ENCODE data around the gene KLK14. TPM values are rescaled to one million over a fixed set of nuclear protein-coding genes. Genes with fewer than 3 reads are reported as not detected.

The KLK14 gene
- total RNA-seq (2022; extraction: Qiagen RNA extraction), result 0.17 to 0.61 TPM (median 0.33 TPM) in 5 replicates

GRCh38 chr19:51082611-51083010 is at the start of gene KLK14:
Gene KLK14, minus strand, starts transcription at chr19:51082887. Its CDS starts 273 bp downstream, at chr19:51082614.

GRCh38 chr19:51124729-51125128 is 42.0 kb upstream of the KLK14 start, which contains the start of gene SIGLEC9:
Gene SIGLEC9, plus strand, starts transcription at chr19:51124906. Its CDS starts 69 bp downstream, at chr19:51124975.

GRCh38 chr19:51108066-51108804 is 25.5 kb upstream of the KLK14 start, which contains the start of gene CTU1:
Gene CTU1, minus strand, starts transcription at chr19:51108409. Its CDS starts 3,840 bp downstream, at chr19:51104569.

GRCh38 chr19:51064534-51065220 is 18.0 kb downstream of the KLK14 start, which contains the start of gene KLK13:
Gene KLK13, minus strand, starts transcription at chr19:51065092. Its CDS starts 25 bp downstream, at chr19:51065067.

GRCh38 chr19:51034704-51035103 is 48.0 kb downstream of the KLK14 start, which contains the start of gene KLK12:
Gene KLK12, minus strand, starts transcription at chr19:51035002. Its CDS starts 381 bp downstream, at chr19:51034621.

Other genes starting within 250 kb of the KLK14 start
- not detected in 5 replicates for gene KLK15, start 249.3 kb downstream of the KLK14 start, total RNA-seq (2022; extraction: Qiagen RNA extraction)
- gene KLK3, start 228.0 kb downstream of the KLK14 start, total RNA-seq (2022; extraction: Qiagen RNA extraction), result not detected in 5 replicates
- 0.06 to 0.27 TPM (median 0.13 TPM) in 5 replicates for gene KLK2, start 209.4 kb downstream of the KLK14 start, total RNA-seq (2022; extraction: Qiagen RNA extraction)
- 0.14 to 0.17 TPM (median 0.16 TPM) in 3 of 5 replicates, not detected in the others for gene KLK4, start 171.5 kb downstream of the KLK14 start, total RNA-seq (2022; extraction: Qiagen RNA extraction)
- gene KLK5, start 129.8 kb downstream of the KLK14 start, total RNA-seq (2022; extraction: Qiagen RNA extraction), result 0.09 TPM in 1 of 5 replicates, not detected in the others
- 0.15 to 0.54 TPM (median 0.22 TPM) in 5 replicates for gene KLK6, start 113.3 kb downstream of the KLK14 start, total RNA-seq (2022; extraction: Qiagen RNA extraction)
- 0.09 to 0.17 TPM in 2 of 5 replicates, not detected in the others for gene KLK7, start 99.0 kb downstream of the KLK14 start, total RNA-seq (2022; extraction: Qiagen RNA extraction)
- not detected in 5 replicates for gene KLK8, start 81.3 kb downstream of the KLK14 start, total RNA-seq (2022; extraction: Qiagen RNA extraction)
- gene KLK10, start 63.2 kb downstream of the KLK14 start, total RNA-seq (2022; extraction: Qiagen RNA extraction), result 0.17 to 0.65 TPM (median 0.30 TPM) in 5 replicates
- not detected in 5 replicates for gene KLK11, start 56.3 kb downstream of the KLK14 start, total RNA-seq (2022; extraction: Qiagen RNA extraction)
- not detected in 5 replicates for gene KLK12, start 47.9 kb downstream of the KLK14 start, total RNA-seq (2022; extraction: Qiagen RNA extraction)
- 0.06 to 0.20 TPM (median 0.15 TPM) in 5 replicates for gene KLK13, start 17.8 kb downstream of the KLK14 start, total RNA-seq (2022; extraction: Qiagen RNA extraction)
- gene CTU1, start 25.5 kb upstream of the KLK14 start, total RNA-seq (2022; extraction: Qiagen RNA extraction), result 4.6 to 17.1 TPM (median 13.6 TPM) in 5 replicates
- 0.06 TPM in 2 of 5 replicates, not detected in the others for gene SIGLEC9, start 42.0 kb upstream of the KLK14 start, total RNA-seq (2022; extraction: Qiagen RNA extraction)
- not detected in 5 replicates for gene SIGLEC7, start 59.4 kb upstream of the KLK14 start, total RNA-seq (2022; extraction: Qiagen RNA extraction)
- gene CD33, start 142.2 kb upstream of the KLK14 start, total RNA-seq (2022; extraction: Qiagen RNA extraction), result 0.08 to 0.10 TPM (median 0.09 TPM) in 4 of 5 replicates, not detected in the other
- gene SIGLECL1, start 168.2 kb upstream of the KLK14 start, total RNA-seq (2022; extraction: Qiagen RNA extraction), result not detected in 5 replicates
- gene IGLON5, start 228.8 kb upstream of the KLK14 start, total RNA-seq (2022; extraction: Qiagen RNA extraction), result 0.05 to 0.12 TPM (median 0.08 TPM) in 5 replicates

All from A549 treated with AZD2906 at 1 μM for 4 hours (cell line).